DMS79 (cell line): ENCODE results near the gene RNF150.

Experiments
- DNase-seq: peaks from one replicate; lab custom pipeline; 2025; lab: John Stamatoyannopoulos, UW

The RNF150 gene

GRCh38 chr4:140980426-140981200, 152.7 kb downstream of the RNF150 start:
- DNase-seq = no peak

- no peak for DNase-seq
Observed at GRCh38 chr4:140976768-140977167, 156.5 kb downstream of the RNF150 start.

- DNase-seq = no peak
Observed at GRCh38 chr4:140971077-140971792, 162.0 kb downstream of the RNF150 start.

DNA sequence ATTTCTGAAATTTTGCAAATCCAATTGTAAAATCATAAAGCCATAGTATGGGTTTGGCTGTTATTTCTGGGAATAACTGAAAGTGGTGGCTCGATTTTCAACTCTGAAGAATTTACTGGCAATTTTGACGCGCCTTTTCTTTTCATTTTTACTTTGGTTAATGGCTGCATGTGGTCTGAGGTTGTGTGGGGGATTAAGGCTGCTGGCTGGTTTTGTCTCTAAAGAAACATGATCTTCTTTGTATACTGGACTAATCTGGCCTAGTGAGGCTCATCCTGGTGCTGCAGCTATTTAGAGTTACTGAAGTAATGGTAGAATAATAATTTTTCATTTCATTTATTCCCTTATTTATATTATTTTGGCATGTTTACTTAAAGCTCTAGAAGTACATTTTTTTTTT, 164.0 kb downstream of the RNF150 start:
- no peak for DNase-seq

DNA sequence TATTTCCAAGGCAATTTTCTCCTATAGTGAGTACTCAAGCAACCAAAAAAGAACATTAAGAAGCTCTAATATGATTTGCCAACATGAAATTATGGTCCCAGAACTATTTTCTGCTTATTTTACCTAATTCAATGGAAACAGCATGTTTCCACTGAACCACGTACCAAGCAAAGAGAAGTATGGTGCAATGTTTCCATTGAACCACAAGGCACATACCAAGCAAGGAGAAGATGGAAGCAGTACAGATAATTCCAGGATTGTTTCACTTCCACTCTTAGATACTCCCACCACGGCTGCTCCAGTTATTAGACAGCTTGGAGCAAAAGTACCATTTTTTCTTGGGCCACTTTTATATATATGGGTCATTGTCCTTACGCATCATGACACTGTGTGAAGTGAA, 164.9 kb downstream of the RNF150 start:
- no peak for DNase-seq

GRCh38 chr4:140963883-140964282, 169.4 kb downstream of the RNF150 start:
- no peak for DNase-seq

GRCh38 chr4:140955641-140956040, 177.6 kb downstream of the RNF150 start:
- no peak for DNase-seq

- no peak for DNase-seq
Observed at GRCh38 chr4:140952717-140953116, 180.6 kb downstream of the RNF150 start.

DNA sequence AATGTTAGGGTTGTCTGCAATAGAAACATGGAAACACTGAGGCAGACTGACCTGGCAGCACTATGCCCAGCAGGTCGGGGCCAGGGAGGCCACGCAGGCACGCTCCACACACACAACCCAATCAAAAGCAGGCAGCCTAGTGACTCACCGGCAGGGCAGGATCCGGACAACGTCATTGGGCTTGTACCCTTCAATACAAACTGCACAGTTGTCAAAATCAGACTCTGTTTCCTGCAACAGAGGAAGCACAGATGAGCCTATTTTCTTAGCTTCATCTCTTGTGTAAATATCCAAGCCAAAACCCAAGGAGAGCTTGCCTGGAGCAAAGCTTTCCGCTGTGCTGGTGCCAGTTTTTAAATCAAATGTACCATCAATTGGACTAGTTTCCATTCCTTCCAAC, 185.8 kb downstream of the RNF150 start:
- DNase-seq = no peak

DNA sequence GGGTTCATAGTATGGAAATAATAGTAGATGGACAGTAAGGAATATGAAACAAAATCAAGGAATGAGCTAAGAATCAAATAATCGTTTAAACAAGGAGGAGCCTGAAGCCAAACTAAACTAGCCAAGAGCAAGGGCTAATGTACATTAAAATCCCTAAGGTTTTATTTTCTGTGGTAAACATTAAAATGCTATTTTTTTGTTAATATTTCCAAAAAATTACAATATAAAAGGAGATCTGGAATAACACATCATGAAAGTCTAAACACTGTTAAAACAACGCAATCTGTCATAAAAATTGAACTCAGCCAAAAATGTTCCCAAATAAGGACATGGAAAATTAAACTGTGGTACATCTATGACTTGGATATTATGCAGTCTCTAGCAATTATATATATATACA, 188.2 kb downstream of the RNF150 start:
- no peak for DNase-seq

DNA sequence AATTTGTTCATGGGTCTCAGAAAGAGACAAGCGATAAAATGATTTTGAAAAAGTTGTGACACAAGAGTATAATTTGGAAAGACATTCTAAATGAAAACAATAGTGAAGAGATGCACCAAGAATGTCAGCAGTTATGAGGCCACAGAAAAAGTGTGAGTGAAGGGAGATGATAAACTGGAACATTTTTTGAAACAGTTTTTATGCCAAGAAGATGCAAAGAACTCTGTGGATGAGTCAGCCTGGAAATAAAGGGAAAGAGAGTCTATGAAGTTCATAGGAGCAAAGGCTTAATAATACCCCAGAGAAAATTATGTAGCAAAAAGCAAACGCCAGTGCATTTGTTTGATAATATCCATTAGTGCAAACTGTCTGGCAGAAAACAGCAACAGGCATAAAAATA, 188.7 kb downstream of the RNF150 start:
- no peak for DNase-seq

DNA sequence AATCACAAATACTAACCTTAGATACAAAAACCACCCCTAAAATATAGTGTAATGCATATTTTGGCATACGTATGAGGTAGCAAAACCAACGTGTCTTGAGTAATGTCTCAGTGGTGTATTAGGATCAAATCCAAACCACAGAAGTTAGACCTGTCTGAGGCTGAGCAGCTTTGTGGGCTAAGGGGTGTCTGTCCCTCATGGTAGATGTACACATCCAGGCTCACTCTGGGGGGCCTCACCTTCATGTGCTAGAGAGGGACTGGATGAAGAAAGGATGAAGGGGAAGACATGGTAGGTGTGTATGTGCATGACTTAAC, 189.1 kb downstream of the RNF150 start:
- DNase-seq = no peak

- DNase-seq = no peak
Observed at GRCh38 chr4:140943486-140944198, 189.6 kb downstream of the RNF150 start.

DNA sequence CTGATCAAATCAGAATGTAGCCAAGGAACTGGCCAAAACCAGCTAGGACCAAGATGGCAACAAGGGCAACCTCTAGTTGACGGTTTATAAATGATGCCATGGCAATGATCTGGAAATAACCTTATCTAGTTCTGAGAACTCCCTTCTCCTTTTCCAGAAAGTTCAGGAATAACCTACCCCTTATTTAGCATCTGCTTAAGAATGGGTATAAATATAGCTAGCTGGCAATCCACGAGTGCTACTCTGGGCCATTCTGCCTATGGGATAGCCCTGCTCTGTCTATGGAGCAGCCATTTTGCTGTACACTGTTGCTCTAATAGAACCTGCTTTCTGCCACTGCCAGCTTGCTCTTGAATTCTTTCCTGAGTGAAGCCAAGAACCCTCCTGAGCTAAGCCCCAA, 192.7 kb downstream of the RNF150 start:
- DNase-seq = no peak

DNA sequence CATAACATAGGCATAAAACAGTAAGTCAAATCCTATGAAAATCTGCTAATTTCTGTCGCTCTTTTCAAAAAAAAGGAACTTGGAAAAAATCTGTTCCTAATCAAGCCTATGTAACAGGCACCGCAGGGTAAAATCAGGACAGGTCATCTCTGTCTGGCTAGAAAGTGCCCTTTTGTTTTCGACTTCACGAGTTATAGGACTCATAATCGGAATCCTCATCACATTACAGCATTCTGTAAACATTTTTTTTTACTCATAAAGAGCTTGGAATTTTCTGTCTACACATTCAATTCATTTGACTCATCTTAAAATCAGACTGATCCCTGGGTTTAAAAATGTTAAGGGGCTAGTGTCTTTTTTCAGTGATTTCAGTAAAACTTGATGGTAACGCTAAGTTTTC, 195.4 kb downstream of the RNF150 start:
- no peak for DNase-seq

DNA sequence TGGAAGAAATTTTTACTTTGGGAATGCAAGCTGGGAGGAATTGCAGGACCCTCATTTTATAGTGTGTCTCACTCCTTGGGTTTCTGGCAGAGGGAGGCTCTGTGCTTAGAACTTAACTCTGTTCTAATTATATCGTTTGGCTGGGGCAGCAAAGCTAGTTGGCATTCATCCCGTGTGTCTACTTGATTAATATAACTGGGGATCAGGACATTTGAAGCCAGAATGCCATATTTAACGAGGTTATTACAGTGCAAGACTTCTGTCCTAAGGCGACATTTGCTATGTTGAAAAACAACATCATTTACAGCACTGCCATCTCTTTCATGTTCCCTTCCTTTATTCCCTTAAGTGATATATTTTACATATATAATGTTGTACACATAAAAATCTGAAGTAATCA, 198.0 kb downstream of the RNF150 start:
- DNase-seq = no peak

GRCh38 chr4:140932501-140933045, 200.7 kb downstream of the RNF150 start:
- no peak for DNase-seq

DNA sequence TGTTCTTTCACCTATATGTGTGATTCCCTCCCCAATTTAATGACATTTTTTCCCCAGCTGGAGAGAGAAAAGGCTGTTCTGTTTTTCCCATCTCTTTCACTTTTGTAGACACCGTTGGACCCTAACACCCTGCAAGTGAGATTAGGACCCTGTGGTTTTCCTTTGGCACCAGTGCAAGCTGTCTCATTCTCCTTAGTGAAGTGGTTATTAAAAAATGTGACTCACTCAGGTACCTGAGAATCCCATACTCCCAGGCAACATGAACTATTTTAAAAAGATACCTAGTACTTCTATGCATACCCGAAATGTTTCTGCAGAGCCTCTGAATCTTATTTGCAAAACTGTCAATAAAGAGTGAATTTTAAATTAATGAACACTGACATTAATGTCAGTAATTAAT, 201.4 kb downstream of the RNF150 start:
- DNase-seq = no peak

DNA sequence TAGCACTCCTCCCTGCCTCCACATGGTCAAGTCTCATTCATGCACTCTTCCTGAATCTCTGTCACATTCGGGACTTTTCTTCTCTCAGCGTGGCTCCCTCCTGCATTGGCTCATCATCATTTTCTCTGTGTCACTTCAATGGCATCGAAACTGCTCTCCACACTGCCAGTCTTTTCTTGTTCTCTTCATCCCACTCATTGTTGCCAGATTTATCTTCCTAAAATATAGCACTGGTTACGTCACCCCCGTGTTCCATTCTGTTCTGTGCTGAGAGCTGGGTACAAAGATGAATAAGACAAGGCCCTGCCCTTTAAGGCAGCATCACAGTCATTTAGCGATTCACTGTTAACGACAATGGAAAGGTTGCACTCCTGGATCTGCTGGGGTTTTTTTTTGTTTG, 202.7 kb downstream of the RNF150 start:
- no peak for DNase-seq

GRCh38 chr4:140930011-140930410, 203.3 kb downstream of the RNF150 start:
- DNase-seq = no peak

DNA sequence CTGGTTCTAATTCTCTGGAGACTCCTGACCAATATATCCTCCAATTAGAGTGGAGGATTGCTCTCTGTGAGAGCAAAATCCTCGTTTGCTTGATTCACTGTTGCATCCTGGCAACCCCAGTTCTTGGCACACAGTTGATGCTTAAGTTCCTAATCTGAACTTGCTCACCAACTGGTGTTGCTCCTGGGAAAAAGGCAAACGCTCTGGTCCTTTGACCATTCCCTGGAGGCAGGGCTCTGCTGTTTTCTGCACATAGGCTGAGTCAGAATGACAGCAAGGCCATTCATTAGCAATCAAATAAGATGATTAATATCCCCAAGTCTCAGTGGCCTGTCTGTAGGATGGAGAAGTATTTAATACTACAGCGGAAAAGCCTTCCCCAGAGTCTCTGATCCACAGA, 204.4 kb downstream of the RNF150 start:
- no peak for DNase-seq

GRCh38 chr4:140926672-140927071, 206.6 kb downstream of the RNF150 start:
- no peak for DNase-seq

GRCh38 chr4:140925417-140925816, 207.9 kb downstream of the RNF150 start:
- DNase-seq = no peak
